ENCODE data around the gene PTCH2.

The PTCH2 gene

GRCh38 chr1:44842862-44843655 is at the start of gene PTCH2 (continued):
- TF ChIP-seq ZNF704 (tag by site-specific recombination; IDR thresholded peaks at IDR 0.05) (no peak), ZNF639 (tag by site-specific recombination; IDR thresholded peaks at IDR 0.05) (peak; percentile 57; the same call in 1 of the 2 replicates), ZNF302 (tag by site-specific recombination; IDR thresholded peaks at IDR 0.05; ENCODE audit: low read depth) (no peak), ZNF132 (tag by site-specific recombination; IDR thresholded peaks at IDR 0.05; ENCODE audit: borderline replicate concordance) (no peak), ZNF701 (tag by site-specific recombination; IDR thresholded peaks at IDR 0.05) (no peak), TSHZ1 (tag by site-specific recombination; IDR thresholded peaks at IDR 0.05; ENCODE audit: borderline replicate concordance) (no peak), ZNF624 (tag by site-specific recombination; IDR thresholded peaks at IDR 0.05) (no peak), SETDB1 (IDR thresholded peaks at IDR 0.05; ENCODE audit: insufficient read length, low read length) (no peak), ZNF391 (tag by site-specific recombination; IDR thresholded peaks at IDR 0.05; ENCODE audit: borderline replicate concordance, low read depth) (no peak; the same call in 1 of the 2 replicates), ZNF518A (tag by site-specific recombination; conservative IDR thresholded peaks at IDR 0.05; ENCODE audit: low read depth) (no peak), ZNF211 (tag by site-specific recombination; IDR thresholded peaks at IDR 0.05; ENCODE audit: low read depth) (no peak), ZNF416 (tag by site-specific recombination; IDR thresholded peaks at IDR 0.05) (no peak), ZNF184 (tag by site-specific recombination; IDR thresholded peaks at IDR 0.05) (no peak), ZNF18 (tag by site-specific recombination; IDR thresholded peaks at IDR 0.05) (no peak; the same call in 1 of the 2 replicates), YY1 (tag by site-specific recombination; IDR thresholded peaks at IDR 0.05) (no peak), ZNF280D (tag by site-specific recombination; IDR thresholded peaks at IDR 0.05) (no peak), ZNF600 (tag by site-specific recombination; IDR thresholded peaks at IDR 0.05) (peak; percentile 39; the same call in 1 of the 2 replicates), OSR2 (tag by site-specific recombination; IDR thresholded peaks at IDR 0.05) (peak; percentile 48), ZNF621 (tag by site-specific recombination; IDR thresholded peaks at IDR 0.05) (no peak), ZNF362 (tag by site-specific recombination; IDR thresholded peaks at IDR 0.05) (peak; percentile 58; the same call in 1 of the 2 replicates)

All from HEK293 (cell line).